Coronary artery (tissue), 2 donors: ENCODE measurements around the gene PLXNA4.

Experiments used
- DNase-seq: peaks from one replicate; pipeline ENCODE4 v3.0.0-alpha.2; 2017; ENCODE audit warnings: low spot score
- H3K27ac ChIP-seq, 2 donors: fragments of 200-600 bp; sonication (generic); one replicate each; pipeline ENCODE4 v1.5.1; 2016 to 2019
- H3K4me3 ChIP-seq: fragments of 200-600 bp; sonication (generic); 2 replicates; pipeline ENCODE4 v1.5.1; 2016; ENCODE audit warnings: mild to moderate bottlenecking, moderate library complexity
- CTCF ChIP-seq: fragments of 200-600 bp; sonication (generic); IDR thresholded peaks from one replicate; pipeline ENCODE4 v1.5.1; 2019; ENCODE audit warnings: antibody characterized with exemption

PLXNA4 gene

GRCh38 chr7:132536654-132537395 is 39.4 kb downstream of the PLXNA4 start:
- no peak overlapping the region for H3K4me3 ChIP-seq
- DNase-seq = peak; percentile 57
- no peak for TF ChIP-seq CTCF
- H3K27ac ChIP-seq = no peak overlapping the region

- TF ChIP-seq CTCF = no peak
- H3K27ac ChIP-seq = no peak overlapping the region
- no peak for DNase-seq
- H3K4me3 ChIP-seq = no peak overlapping the region
These were observed 42.4 kb downstream of the PLXNA4 start for GRCh38 chr7:132533916-132534315.

GRCh38 chr7:132532281-132532680 is 44.0 kb downstream of the PLXNA4 start:
- no peak for TF ChIP-seq CTCF
- Histone ChIP-seq H3K27ac (no peak overlapping the region), H3K4me3 (no peak overlapping the region)
- DNase-seq = no peak

GRCh38 chr7:132531562-132531961 is 44.7 kb downstream of the PLXNA4 start:
- no peak for TF ChIP-seq CTCF
- Histone ChIP-seq H3K27ac (no peak overlapping the region), H3K4me3 (no peak overlapping the region)
- no peak for DNase-seq

GRCh38 chr7:132528695-132529094 is 47.6 kb downstream of the PLXNA4 start:
- Histone ChIP-seq H3K27ac (no peak overlapping the region), H3K4me3 (no peak overlapping the region)
- DNase-seq = no peak
- no peak for TF ChIP-seq CTCF

GRCh38 chr7:132527467-132528410 is 48.5 kb downstream of the PLXNA4 start:
- H3K4me3 ChIP-seq = no peak overlapping the region
- no peak overlapping the region for H3K27ac ChIP-seq
- no peak for TF ChIP-seq CTCF
- no peak for DNase-seq
